Gastroesophageal sphincter (tissue), 3 donors: ENCODE measurements around the gene AIRE.

Experiments
- CTCF ChIP-seq, 4 experiments: fragments of 200-600 bp in 2 of 4; fragments of 450-650 bp in 2 of 4; sonication (generic) in 1 of 4; IDR thresholded peaks; one replicate each; pipeline ENCODE4 v1.5.1; 2017 to 2019; ENCODE audit warnings: antibody characterized with exemption in 4 of 4, mild to moderate bottlenecking in 2 of 4, moderate library complexity in 2 of 4
- POLR2A ChIP-seq, 2 donors: fragments of 450-650 bp; IDR thresholded peaks; one replicate each; pipeline ENCODE4 v1.6.1; 2017; ENCODE audit warnings: antibody characterized with exemption in 2 of 2, mild to moderate bottlenecking in 2 of 2, moderate library complexity in 1 of 2
- POLR2AphosphoS5 ChIP-seq: sonication (generic); formaldehyde crosslinking; IDR thresholded peaks from one replicate; pipeline ENCODE4 v1.6.1; 2017; ENCODE audit warnings: antibody characterized with exemption

GRCh38 chr21:44332383-44332782 is 46.7 kb downstream of the AIRE start:
- TF ChIP-seq POLR2AphosphoS5 = no peak
- TF ChIP-seq CTCF (IDR thresholded peaks at IDR 0.05) = no peak
- TF ChIP-seq POLR2A (IDR thresholded peaks at IDR 0.05) = no peak
